ENCODE results near the gene ZNF774.
A peak's percentile ranks its signal among the peaks of the same experiment; 100 is the strongest.

ZNF774 gene

GRCh38 chr15:90401495-90401894 is 49.4 kb downstream of the ZNF774 start:
- Histone ChIP-seq H3K4me1 (ENCODE audit: control insufficient read depth, insufficient read depth, low read length) (peaks cover 41% of the 10 kb centered on the region), H3K4me3 (ENCODE audit: low read depth, low read length) (no peak overlapping the region), H3K36me3 (ENCODE audit: control insufficient read depth in 2 of 2, insufficient read depth in 1 of 2, low read length in 2 of 2) (no peaks in the 10 kb centered on the region), H3K9me3 (ENCODE audit: control insufficient read depth, insufficient read depth, low read depth, low read length) (no peaks in the 10 kb centered on the region), H3K27ac (ENCODE audit: extremely low read depth, low read depth, low read length) (peak overlapping the region; percentile 69)
- TF ChIP-seq GFI1B (tag by site-specific recombination; IDR thresholded peaks at IDR 0.05) (peak; percentile 19; the same call in 1 of the 2 replicates), PRDM4 (tag by site-specific recombination; IDR thresholded peaks at IDR 0.05) (no peak), SP2 (tag by site-specific recombination; IDR thresholded peaks at IDR 0.05) (no peak), SP7 (tag by site-specific recombination; IDR thresholded peaks at IDR 0.05) (peak; percentile 77), PRDM6 (tag by site-specific recombination; IDR thresholded peaks at IDR 0.05) (no peak)
- POLR2A ChIA-PET = interaction anchor here (2.1 kb wide), 1 partner anchor 14 kb away, joined by 23 read pairs; the partner anchor contains the start of gene IQGAP1
- CTCF ChIA-PET = interaction anchor here (0.6 to 1.8 kb wide), 4 partner anchors 10 to 81 kb away, joined by 3 to 6 read pairs (median 3); no protein-coding TSS in a partner anchor

- POLR2A ChIA-PET = interaction anchor here (2.1 kb wide), 1 partner anchor 15 kb away, joined by 23 read pairs; the partner anchor contains the start of gene IQGAP1
- no peak overlapping the region for H3K4me3 ChIP-seq (ENCODE audit: low read depth, low read length)
- CTCF ChIA-PET = interaction anchor here (0.7 to 1.8 kb wide), 4 partner anchors 9 to 82 kb away, joined by 3 to 6 read pairs (median 3); no protein-coding TSS in a partner anchor
- no peaks in the 10 kb centered on the region for H3K9me3 ChIP-seq (ENCODE audit: control insufficient read depth, insufficient read depth, low read depth, low read length)
- peak overlapping the region; percentile 69 for H3K27ac ChIP-seq (ENCODE audit: extremely low read depth, low read depth, low read length)
- H3K4me1 ChIP-seq (ENCODE audit: control insufficient read depth, insufficient read depth, low read length) = peaks cover 45% of the 10 kb centered on the region
- H3K36me3 ChIP-seq (ENCODE audit: control insufficient read depth in 2 of 2, insufficient read depth in 1 of 2, low read length in 2 of 2) = no peaks in the 10 kb centered on the region
- TF ChIP-seq OSR2 (tag by site-specific recombination; IDR thresholded peaks at IDR 0.05) = peak; percentile 71
- TF ChIP-seq ZBTB20 (tag by site-specific recombination; IDR thresholded peaks at IDR 0.05) = peak; percentile 51; the same call in 1 of the 2 replicates
- no peak for TF ChIP-seq ZNF645 (tag by site-specific recombination; IDR thresholded peaks at IDR 0.05)
- no peak for TF ChIP-seq ZXDB (tag by site-specific recombination; IDR thresholded peaks at IDR 0.05)
- no peak for TF ChIP-seq ZNF280C (tag by site-specific recombination; IDR thresholded peaks at IDR 0.05)
- TF ChIP-seq SP2 (tag by site-specific recombination; IDR thresholded peaks at IDR 0.05) = no peak
- TF ChIP-seq ZNF169 (tag by site-specific recombination; IDR thresholded peaks at IDR 0.05) = no peak
- TF ChIP-seq ZNF214 (tag by site-specific recombination; IDR thresholded peaks at IDR 0.05; ENCODE audit: borderline replicate concordance) = no peak
- TF ChIP-seq KLF17 (tag by site-specific recombination; IDR thresholded peaks at IDR 0.05) = peak; percentile 72; the same call in 1 of the 2 replicates
- peak; percentile 66 for TF ChIP-seq WT1 (tag by site-specific recombination; IDR thresholded peaks at IDR 0.05)
- no peak for TF ChIP-seq KLF9 (tag by site-specific recombination; IDR thresholded peaks at IDR 0.05; ENCODE audit: low read depth)
- no peak for TF ChIP-seq ELK4 (IDR thresholded peaks at IDR 0.05; ENCODE audit: borderline replicate concordance, low read depth, low read length)
- no peak for TF ChIP-seq ZNF692 (tag by site-specific recombination; IDR thresholded peaks at IDR 0.05)
- TF ChIP-seq KLF10 (tag by site-specific recombination; IDR thresholded peaks at IDR 0.05) = no peak
- no peak for TF ChIP-seq TRIM28 (IDR thresholded peaks at IDR 0.05; ENCODE audit: borderline replicate concordance, low read length)
- TF ChIP-seq ZNF600 (tag by site-specific recombination; IDR thresholded peaks at IDR 0.05) = peak; percentile 68; the same call in 1 of the 2 replicates
- peak; percentile 79 for TF ChIP-seq ZEB2 (tag by site-specific recombination; IDR thresholded peaks at IDR 0.05)
Observed at GRCh38 chr15:90402223-90402622, 50.1 kb downstream of the ZNF774 start.
